A204.1 (cell line): ENCODE results near the gene NOTCH2.

ENCODE experiments used
- FAIRE-seq: peaks from 2 replicates; lab custom pipeline; 2012; peaks lifted over from hg19 to GRCh38; lab: Jason Lieb, UNC

The NOTCH2 gene

DNA sequence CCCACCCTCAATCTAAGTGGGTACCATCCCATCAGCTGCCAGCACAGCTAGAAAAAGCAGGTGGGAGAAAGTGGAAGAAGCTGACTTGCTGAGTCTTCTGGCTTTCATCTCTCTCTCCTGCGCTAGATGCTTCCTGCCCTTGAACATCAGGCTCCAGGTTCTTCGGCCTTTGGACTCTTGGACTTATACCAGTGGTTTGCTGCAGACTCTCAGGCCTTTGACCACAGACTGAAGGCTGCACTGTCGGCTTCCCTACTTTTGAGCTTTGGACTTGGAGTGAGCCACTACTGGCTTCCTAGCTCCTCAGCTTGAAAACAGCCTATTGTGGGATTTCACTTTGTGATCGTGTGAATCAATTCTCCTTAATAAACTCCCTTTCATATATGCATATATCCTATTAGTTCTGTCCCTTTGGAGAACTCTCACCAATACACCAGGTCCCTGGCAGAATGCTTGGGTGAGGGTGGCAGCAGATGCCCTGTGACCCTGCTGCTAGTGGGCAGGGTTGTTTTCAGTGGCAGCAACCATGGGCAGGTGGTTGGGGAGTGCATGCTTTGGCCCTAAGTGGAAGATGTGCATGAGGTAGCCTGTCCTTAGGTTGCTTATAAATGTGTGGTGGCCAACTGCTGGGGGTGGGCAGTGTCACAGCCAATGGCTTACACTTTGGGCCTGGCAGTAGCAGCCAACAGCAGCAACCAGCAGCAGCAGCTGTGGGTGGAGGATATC is 162.4 kb downstream of the NOTCH2 start:
- no peak for FAIRE-seq

DNA sequence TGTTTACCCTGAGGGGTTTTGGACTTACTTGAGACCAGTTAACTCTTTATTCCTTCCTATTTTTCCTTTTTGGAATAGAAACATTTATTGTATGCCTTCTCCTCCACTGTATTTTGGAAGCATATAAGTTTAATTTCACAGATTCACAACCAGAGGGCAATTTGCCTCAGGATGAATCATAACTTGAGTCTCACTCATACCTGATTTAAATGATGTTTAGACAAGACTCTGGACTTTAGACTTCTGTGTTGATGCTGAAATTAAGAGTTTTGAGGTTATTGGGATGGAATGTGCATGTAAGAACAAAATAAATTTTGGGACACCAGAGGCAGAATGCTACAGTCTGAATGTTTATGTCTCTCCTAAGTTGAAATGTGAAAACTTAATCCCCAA is 166.0 kb downstream of the NOTCH2 start:
- FAIRE-seq, result no peak

DNA sequence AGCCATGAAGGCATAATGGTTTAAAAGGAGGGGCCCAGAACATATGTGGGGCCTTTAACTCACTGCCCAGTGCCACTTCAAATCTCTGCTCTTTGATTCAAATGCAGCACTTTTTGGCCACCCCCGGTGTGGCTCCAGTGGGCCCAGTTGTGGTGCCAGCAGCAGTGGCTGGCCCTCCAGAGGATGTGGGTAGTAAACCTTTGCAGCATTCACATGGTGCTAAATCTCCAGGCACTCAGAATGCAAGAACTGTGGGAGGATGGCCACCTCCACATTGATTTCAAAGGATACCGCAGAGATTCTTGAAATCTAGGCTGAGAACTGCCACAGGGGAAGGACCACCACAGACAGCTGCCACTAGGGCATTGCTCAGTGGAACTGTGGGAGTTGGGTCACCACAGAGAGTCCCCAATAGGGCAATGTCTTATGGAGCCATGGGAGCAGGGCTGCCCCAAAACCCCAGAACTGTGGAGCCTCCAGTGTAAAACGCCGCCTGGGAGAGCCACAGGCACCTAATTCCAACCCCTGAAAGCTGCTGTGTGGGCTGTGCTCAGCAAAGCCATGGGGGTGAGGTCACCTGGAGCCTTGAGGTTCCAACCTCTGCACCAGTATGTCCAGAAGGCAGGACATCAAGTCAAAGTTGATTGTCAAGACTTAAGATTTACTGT is 166.6 kb downstream of the NOTCH2 start:
- FAIRE-seq, result no peak

DNA sequence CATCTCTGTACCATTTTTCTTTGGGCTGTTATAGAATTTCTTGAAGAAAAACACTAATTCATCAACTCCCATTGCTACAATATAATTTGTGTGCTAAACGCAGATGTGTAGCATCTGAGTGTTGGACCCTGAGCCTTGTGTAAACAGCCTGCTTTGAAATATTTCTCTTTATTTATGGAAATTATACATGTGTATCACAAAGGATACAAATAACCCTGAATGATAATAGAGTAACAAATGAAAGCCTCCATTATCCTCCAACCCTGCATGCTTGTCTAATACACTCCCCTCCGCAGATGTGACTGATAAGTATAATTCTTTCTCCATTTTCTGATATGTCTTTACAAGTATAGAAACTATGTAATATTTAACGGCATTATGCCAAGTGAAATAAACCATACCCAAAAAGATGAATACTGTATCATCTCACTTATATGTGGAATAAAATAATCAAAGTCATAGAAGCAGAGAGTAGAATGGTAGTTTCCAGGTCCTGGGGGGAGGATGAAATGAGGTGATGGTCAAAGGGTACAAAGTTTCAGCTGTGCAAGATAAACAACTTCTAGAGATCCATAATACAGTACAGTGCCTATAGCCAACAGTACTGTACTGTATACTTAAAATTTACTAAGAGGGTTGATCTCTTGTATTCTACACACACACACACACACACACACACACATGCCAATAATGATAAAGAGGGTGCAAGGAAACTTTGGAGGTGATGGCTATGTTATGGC is 170.3 kb downstream of the NOTCH2 start:
- FAIRE-seq, result no peak

- no peak for FAIRE-seq
These were observed 170.9 kb downstream of the NOTCH2 start for GRCh38 chr1:119898530-119898929.

DNA sequence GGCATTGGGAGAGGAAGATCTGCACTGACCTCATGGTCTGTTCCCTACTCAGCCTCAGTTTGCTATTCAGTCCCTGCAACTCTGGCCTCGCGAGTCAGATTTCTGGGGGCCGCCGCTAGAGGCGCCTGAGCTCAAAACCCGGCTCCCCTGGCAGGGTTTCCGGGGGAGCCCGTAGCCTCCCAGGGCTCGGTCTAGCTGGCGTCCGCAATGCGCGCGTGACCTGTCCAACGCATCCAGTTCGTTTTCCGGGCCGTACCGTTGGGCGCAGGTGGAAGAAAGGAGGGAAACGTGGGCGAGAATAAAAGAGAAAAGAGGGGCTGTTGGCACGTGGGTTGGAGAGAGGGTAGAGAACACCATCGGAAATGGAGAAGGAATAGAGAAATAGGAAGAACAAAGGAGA is 173.2 kb downstream of the NOTCH2 start, which contains the start of gene ADAM30:
ADAM30 (minus strand) TSS at position 213 of the 400 bp plus-strand sequence; CDS start at position 34, 179 bp downstream.
- FAIRE-seq, result no peak

- no peak for FAIRE-seq
These were observed 174.4 kb downstream of the NOTCH2 start for GRCh38 chr1:119895102-119895501.

DNA sequence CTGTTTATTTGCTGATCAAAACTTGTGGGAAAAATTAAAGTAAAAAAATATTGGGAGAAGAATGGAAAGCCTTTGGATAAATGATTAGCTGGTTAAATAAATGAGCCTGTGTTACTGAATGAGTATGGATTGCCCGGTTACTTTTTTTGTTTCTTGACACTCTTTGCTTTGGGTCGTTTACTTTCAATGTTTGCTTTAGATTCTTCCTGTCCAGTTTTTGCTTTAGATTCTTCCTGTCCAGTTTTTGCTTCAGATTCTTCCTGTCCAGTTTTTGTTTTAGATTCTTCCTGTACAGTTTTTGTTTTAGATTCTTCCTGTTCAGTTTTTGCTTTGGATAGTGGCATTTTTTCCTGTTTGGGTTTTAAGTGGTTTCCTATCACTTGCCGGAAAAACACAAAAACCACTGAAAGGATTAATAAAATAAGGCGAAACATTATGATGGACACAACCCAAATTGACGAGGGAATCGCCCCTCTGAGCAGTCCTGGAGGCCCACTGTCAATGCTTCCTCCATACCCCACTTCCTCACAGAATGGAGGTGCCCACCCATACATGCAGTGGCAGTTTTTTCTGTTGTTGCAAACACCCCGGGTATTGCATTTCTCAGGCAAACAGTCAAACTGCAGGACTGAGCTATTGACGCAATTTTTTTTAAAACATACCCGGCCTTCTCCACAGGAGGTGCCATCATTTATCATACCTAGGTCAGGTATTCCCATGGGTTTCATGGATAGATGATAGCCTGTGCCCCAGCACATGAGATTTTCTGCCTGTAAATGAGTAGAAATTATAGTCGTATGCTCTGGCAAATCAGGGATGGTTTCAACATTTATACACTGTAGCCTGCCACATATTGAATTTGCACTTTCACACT is 175.4 kb downstream of the NOTCH2 start:
- no peak for FAIRE-seq

DNA sequence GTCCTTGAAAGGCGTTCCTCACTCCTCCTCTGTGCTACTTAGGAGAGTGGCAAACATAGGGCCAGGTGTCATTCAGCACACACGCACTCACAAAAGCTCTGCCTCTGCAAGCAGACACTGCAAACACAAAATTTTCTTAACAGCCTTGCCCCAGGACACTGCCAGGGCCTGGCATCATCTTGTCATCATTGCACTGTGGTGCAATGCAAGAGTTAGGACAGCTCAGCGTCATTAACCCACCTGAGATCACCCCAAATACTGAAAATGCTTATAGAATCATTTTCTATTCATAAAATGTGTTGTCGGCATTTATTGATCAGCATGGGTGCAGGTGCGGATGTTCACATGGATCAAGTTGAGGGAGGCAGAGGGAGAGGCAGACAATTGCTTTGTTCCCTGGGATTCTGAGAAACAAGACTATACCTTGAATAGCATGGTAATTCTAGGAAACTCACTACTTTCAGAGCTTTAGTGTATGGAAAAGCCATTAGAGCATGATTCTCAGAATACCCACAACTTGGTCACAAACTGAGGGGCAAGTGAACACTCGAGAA is 176.1 kb downstream of the NOTCH2 start:
- FAIRE-seq, result no peak

- no peak for FAIRE-seq
These were observed 178.1 kb downstream of the NOTCH2 start for GRCh38 chr1:119891386-119891785.

DNA sequence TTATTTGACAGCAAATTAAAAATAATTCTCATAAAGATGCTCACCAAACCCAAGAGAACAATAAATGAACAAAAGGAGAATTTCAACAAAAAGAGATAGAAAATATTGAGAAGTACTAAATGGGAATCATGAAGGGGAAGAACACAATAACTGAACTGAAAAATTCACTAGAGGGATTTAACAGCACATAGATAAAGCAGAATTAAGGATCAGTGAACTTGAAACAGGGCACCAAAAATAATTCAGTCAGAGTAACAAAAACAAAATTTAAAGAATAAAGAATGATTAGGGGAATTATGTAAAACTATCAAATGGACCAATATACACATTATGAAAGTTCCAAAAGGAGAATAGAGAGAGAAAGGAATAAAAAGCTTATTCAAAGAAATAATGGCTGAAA is 181.0 kb downstream of the NOTCH2 start:
- FAIRE-seq, result no peak

GRCh38 chr1:119887427-119887826 is 182.0 kb downstream of the NOTCH2 start:
- no peak for FAIRE-seq

DNA sequence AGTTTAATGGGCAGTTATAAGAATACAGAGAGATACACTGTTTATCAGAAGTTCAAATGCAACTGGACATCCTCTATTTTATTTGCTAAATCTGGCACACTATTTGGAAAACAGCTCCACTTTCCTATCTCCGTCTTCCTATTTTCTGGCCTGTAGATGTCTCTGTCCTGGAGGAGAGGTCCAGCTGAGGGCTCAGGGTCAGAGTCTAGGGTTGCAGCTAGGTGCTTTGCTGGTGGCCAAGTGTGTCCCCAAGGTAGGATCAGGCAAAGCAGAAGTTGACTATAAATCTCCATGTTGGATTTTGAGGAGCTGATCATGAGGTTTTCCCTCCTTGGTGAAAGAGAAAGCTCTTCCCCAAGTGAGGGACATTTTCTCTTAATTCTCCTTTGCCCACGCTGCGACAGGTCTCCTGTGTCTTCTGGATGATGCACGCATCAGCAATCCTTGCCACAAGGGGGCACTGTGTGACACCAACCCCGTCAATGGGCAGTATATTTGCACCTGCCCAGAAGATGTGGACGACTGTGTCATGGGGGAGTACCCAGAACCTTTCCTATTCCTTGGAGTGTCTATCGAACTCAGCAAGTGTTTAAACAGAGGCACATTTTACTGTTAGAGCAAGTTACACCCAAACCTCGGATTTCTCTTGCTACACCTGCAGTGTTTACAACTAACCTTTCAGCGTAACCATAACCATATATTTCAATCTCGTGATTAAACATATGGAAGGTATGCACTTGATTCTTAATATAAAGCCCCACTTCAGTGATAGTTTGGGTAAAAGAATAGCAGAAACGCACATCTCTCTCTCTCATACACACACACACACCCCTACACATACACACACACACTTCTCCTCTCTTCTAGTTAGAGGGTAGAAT is 183.3 kb downstream of the NOTCH2 start:
- no peak for FAIRE-seq

DNA sequence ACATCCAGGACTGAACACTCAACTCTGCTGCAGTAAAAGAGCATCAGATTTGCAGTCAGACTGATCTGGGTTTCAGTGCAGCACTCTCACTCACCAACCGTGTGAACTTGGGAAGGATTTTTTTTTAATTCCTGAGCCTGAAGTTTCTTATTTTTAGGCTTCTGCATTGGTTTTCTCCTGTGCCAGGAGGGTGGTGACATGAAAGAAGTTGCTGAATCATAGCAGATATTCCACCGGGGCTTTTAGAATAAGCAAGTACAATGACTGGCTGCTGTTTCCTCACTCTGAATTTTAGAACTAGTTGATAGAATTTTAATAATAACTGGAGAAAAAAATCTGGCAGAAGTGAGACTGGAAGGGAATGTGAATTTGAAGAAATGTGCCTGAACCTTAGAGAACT is 184.8 kb downstream of the NOTCH2 start:
- FAIRE-seq, result no peak

DNA sequence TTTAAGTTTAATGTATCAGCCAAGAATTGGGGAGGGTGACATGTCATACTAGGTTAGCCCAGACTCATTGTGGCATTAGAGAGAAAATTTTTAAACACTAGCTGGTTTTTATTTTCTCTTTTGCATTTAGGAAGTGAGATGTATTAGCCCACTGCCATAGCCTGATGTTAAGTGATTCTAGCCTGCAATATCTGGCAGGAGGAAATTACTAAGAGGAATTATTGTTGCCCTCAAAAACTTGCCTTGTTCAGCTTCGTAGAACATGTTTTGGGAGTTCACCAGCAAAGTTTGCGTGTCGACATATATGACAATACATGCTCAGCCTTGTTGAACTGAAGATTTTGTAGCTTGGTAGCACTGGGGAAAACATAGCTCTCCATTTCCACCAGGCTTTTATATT is 185.6 kb downstream of the NOTCH2 start:
- no peak for FAIRE-seq

GRCh38 chr1:119882132-119883049 is 187.1 kb downstream of the NOTCH2 start:
- FAIRE-seq, result no peak

GRCh38 chr1:119879510-119880434 is 189.7 kb downstream of the NOTCH2 start:
- no peak for FAIRE-seq

- no peak for FAIRE-seq
These were observed 191.3 kb downstream of the NOTCH2 start for GRCh38 chr1:119878171-119878570.

- no peak for FAIRE-seq
These were observed 195.3 kb downstream of the NOTCH2 start for GRCh38 chr1:119874186-119874585.
